Ectodermal cell (in vitro differentiated cells): ENCODE results near the gene DNAJB8.
A peak's percentile ranks its signal among the peaks of the same experiment; 100 is the strongest.

Experiments
- H3K27ac ChIP-seq: 2 replicates; pipeline ENCODE4 v1.7.0; 2013; ENCODE audit warnings: mild to moderate bottlenecking, low read depth, low read length; ENCODE audit not compliant: insufficient read depth, poor library complexity, severe bottlenecking
- H3K27me3 ChIP-seq: 2 replicates; pipeline ENCODE4 v1.7.0; 2013; ENCODE audit warnings: mild to moderate bottlenecking, low read length; ENCODE audit not compliant: insufficient read depth, control insufficient read depth, poor library complexity, severe bottlenecking
- H3K36me3 ChIP-seq: one replicate; pipeline ENCODE4 v1.7.0; 2013; ENCODE audit warnings: low read length; ENCODE audit not compliant: control insufficient read depth, insufficient read depth
- H3K4me1 ChIP-seq: one replicate; pipeline ENCODE4 v1.7.0; 2013; ENCODE audit warnings: low read length; ENCODE audit not compliant: control insufficient read depth, insufficient read depth
- H3K4me3 ChIP-seq: 2 replicates; pipeline ENCODE4 v1.7.0; 2013; ENCODE audit warnings: low read depth, low read length, control low read depth; ENCODE audit not compliant: insufficient read depth
- H3K9me3 ChIP-seq: 2 replicates; pipeline ENCODE4 v1.7.0; 2013; ENCODE audit warnings: mild to moderate bottlenecking, low read length, moderate library complexity; ENCODE audit not compliant: control insufficient read depth
- WGBS, 2 experiments: methylation state at CpG; one replicate each; pipeline ENCODE4 v1.1.7; 2013; ENCODE audit warnings: missing lambda C conversion rate in 2 of 2; 5-methylcytosine and 5-hydroxymethylcytosine counted together

The DNAJB8 gene

DNA sequence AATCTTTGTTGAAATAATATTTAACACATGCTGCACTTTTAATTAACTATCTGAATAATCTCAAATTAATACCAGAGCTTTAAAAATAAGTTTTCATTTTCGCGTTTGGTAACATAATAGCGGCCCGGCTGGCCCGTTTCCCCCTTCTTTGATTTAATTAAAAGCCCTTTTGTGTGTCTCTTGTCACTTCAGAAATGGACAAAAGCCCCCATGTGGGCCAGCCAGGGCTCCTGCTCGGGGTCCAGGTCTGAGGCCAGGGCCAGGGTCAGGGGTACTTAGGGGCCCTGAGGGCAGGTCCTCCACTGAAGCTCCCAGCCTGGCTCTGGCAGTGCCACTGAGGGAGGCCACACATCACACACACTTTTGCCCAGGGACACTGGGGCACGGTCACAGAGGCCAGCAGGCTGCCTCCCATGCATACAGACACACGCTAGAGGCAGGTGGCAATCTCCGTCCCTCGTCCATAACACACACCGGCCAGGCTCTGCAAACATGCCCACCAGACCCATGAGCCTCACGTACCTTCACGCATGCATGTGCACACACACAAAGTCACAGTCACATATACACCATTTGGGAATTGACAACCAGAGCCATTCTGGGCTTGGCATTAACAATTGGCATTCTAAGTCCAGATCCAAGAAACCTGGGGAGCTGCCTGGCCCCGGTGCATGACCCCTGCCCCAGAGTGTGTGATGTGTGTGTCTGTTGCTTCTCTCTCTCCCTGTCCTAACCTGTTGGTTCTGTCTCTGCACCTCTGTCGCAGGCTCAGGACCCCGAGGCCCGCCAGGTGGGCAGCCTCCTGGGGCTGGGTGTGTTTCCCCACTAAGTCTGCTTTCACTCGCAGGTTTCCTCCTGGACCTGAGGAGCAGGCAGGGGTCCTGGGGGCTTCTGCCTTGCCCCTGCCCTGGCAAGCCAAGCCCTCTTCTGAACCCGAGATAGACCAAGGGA lies 38.5 kb downstream of the DNAJB8 start:
- WGBS, 2 experiments: 65% methylated on average over 19 of the region's 19 CpGs
- peaks cover 13% of the 10 kb centered on the region for H3K4me1 ChIP-seq

GRCh38 chr3:128427175-128427857 lies 39.4 kb downstream of the DNAJB8 start:
- WGBS, 2 experiments: 59 to 68% methylated on average over 15 of the region's 15 CpGs
- H3K36me3 ChIP-seq: no peaks in the 10 kb centered on the region
- no peak overlapping the region for H3K4me3 ChIP-seq
- no peaks in the 10 kb centered on the region for H3K9me3 ChIP-seq
- peaks cover 12% of the 10 kb centered on the region for H3K4me1 ChIP-seq
- H3K27ac ChIP-seq: no peak overlapping the region
- H3K27me3 ChIP-seq: peaks cover 74% of the 10 kb centered on the region

More for the DNA sequence above, 38.5 kb downstream of the DNAJB8 start:
- H3K4me3 ChIP-seq: no peak overlapping the region
- H3K9me3 ChIP-seq: no peaks in the 10 kb centered on the region
- H3K27me3 ChIP-seq: peaks cover 83% of the 10 kb centered on the region
- no peak overlapping the region for H3K27ac ChIP-seq
- H3K36me3 ChIP-seq: no peaks in the 10 kb centered on the region

DNA sequence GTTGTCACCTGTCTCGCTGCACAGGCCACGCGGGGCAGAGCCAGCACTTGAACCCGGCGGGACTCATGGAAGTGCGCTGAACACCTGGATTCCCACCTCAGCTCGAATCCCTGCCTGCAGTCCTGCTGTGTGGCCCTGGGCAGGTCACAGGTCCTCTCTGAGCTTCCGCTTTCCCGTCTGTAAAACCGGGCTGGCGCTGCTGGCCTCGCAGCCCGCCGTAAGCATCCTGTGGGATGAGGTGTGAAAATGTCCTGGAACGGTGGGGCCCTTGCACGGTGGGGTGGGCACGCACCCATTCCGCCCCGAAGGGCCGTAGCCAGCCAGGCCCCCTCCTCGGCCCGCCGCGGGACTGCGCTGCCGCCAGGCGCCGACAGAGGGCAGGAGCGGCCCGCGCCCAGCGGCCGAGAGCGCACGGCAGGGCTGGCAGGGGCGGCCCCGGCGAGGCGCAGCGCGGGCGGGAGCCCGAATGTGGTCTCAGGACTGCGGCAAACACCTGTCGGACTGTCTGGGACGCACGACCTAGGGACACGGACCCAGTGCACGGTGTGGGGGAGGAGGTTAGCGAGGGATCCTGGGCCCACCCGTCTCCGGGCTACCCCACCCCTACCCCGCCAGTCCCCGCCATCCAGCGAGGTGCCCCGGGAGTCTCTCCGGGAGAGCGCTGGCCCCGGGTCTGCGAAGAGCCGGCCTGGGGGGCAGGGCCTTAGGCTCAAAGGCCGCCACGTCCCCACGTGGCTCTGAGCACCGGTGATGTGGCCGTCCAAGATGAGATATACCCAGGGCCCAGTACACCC lies 40.4 kb downstream of the DNAJB8 start:
- WGBS, 2 experiments: 7 to 8% methylated on average over 66 of the region's 66 CpGs
- Histone ChIP-seq H3K27ac (no peak overlapping the region), H3K27me3 (peaks cover 64% of the 10 kb centered on the region), H3K9me3 (no peaks in the 10 kb centered on the region), H3K36me3 (no peaks in the 10 kb centered on the region), H3K4me1 (peaks cover 9% of the 10 kb centered on the region), H3K4me3 (peak overlapping the region; percentile 8)

- no peak overlapping the region for H3K27ac ChIP-seq
- peaks cover 8% of the 10 kb centered on the region for H3K4me1 ChIP-seq
- peaks cover 59% of the 10 kb centered on the region for H3K27me3 ChIP-seq
- H3K36me3 ChIP-seq: no peaks in the 10 kb centered on the region
- H3K4me3 ChIP-seq: no peak overlapping the region
- no peaks in the 10 kb centered on the region for H3K9me3 ChIP-seq
- WGBS, 2 experiments: 86 to 87% methylated on average over 8 of the region's 8 CpGs
Measured at GRCh38 chr3:128425846-128426127, 40.9 kb downstream of the DNAJB8 start.

DNA sequence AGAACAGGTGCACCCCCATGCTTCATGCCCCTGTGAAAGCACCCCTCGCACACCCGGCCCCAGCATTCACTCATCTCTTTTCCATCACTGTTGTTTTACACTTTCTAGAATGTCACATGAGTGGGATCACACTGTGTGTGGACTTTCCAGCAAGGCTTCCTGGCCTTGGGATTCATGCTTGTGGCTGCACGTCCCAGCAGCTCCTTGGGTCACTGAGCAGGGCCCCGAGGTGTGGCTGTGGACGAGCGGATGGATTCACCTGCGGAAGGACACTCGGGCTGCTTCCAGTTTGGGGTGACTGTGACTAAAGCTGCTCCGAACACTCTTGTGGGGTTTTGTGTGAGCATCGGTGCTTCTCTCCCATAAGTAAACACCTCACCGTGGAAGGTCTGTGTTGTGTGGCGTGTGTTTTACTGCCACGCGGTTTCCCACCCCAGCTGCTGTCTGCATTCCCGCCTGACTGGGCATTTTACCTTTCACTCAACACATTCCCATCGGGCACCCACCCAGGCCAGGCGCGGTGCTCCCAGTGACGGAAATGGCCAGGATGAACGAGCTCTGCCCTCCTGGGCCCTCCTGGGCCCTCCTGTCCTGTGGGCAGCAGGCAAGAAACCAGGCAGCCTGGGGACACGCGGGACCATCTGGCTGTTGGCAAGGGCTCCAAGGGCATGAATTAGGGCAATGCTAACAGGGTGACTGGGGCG lies 41.4 kb downstream of the DNAJB8 start:
- no peak overlapping the region for H3K27ac ChIP-seq
- peaks cover 54% of the 10 kb centered on the region for H3K27me3 ChIP-seq
- H3K4me1 ChIP-seq: peaks cover 4% of the 10 kb centered on the region
- H3K4me3 ChIP-seq: no peak overlapping the region
- H3K36me3 ChIP-seq: no peaks in the 10 kb centered on the region
- H3K9me3 ChIP-seq: no peaks in the 10 kb centered on the region
- WGBS, 2 experiments: 92 to 93% methylated on average over 23 of the region's 23 CpGs

DNA sequence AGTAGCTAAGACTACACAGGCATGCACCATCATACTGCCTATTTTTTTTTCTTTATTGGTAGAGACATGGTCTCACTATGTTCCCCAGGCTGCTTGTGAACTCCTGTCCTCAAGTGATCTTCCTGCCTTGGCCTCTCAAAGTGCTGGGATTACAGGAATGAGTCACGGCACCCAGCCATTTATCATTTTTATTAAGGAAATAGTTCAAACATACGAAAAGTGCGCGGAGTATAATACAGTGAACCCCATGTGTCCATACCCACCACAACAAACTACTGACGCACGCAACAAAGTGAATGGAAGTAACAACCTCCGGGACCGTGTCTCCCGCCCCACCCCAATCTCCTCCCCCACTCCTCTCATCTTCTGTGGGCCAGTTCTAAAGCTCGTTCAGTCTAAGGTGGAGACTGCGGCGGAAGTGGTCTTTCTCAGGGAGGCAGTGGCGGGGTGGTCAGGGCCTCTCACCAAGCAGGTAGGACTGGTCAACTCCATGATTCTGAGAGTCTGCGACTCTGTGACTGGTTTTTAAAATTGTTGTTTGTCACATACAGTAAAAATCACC lies 42.1 kb downstream of the DNAJB8 start:
- Histone ChIP-seq H3K4me3 (no peak overlapping the region), H3K4me1 (peaks cover 4% of the 10 kb centered on the region), H3K27me3 (peaks cover 47% of the 10 kb centered on the region), H3K36me3 (no peaks in the 10 kb centered on the region), H3K9me3 (no peaks in the 10 kb centered on the region), H3K27ac (no peak overlapping the region)
- 90 to 93% methylated on average over 14 of the region's 14 CpGs for WGBS, 2 experiments

DNA sequence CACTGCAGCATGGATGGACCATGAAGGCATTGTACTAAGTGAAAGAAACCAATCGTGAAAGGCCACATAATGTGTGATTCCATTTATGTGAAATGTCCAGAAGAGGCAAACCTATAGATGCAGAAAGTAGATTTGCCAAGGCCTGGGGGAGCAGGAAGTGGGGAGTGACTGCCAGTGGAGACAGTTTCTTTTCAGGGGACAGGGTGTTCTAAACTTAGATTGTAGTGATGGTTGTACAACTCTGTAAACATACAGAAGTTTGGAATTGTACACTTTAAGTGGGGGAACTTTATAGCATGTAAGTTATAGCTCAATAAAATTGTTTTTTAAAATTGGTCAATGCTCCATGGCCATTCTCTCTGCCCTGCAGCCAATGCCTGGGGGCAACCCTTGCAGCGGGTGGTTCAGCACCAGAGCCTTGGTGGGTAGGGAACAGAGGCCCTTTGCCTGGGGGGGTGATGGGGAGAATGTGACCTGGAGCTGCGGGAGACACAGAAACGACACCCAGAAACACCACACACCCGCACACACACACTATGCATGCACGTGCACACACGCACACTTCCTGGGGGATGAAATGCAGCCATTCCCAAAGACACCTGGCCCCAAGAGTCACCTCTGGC lies 43.1 kb downstream of the DNAJB8 start:
- no peaks in the 10 kb centered on the region for H3K36me3 ChIP-seq
- no peak overlapping the region for H3K27ac ChIP-seq
- 93 to 94% methylated on average over 7 of the region's 7 CpGs for WGBS, 2 experiments
- peaks cover 38% of the 10 kb centered on the region for H3K27me3 ChIP-seq
- no peak overlapping the region for H3K4me3 ChIP-seq
- H3K9me3 ChIP-seq: peaks cover 2% of the 10 kb centered on the region
- peaks cover 4% of the 10 kb centered on the region for H3K4me1 ChIP-seq

GRCh38 chr3:128422762-128423524 lies 43.7 kb downstream of the DNAJB8 start:
- H3K27ac ChIP-seq: no peak overlapping the region
- H3K4me1 ChIP-seq: peaks cover 4% of the 10 kb centered on the region
- H3K27me3 ChIP-seq: peaks cover 31% of the 10 kb centered on the region
- H3K9me3 ChIP-seq: peaks cover 2% of the 10 kb centered on the region
- H3K36me3 ChIP-seq: no peaks in the 10 kb centered on the region
- H3K4me3 ChIP-seq: no peak overlapping the region
- 87 to 91% methylated on average over 3 of the region's 3 CpGs for WGBS, 2 experiments

GRCh38 chr3:128421966-128422365 lies 44.7 kb downstream of the DNAJB8 start:
- no peaks in the 10 kb centered on the region for H3K36me3 ChIP-seq
- H3K4me3 ChIP-seq: no peak overlapping the region
- H3K4me1 ChIP-seq: peaks cover 8% of the 10 kb centered on the region
- H3K9me3 ChIP-seq: peaks cover 2% of the 10 kb centered on the region
- WGBS, 2 experiments: 90% methylated on average over 7 of the region's 7 CpGs
- no peak overlapping the region for H3K27ac ChIP-seq
- H3K27me3 ChIP-seq: peaks cover 21% of the 10 kb centered on the region
